GM19455 (cell line): ENCODE data around the gene SLC1A4.
"Not testable (repeated sequence)": the region's sequence is repeated elsewhere in the genome, so short reads cannot be mapped to it uniquely, and the experiment has no call there.

ENCODE experiments used
- ATAC-seq: cut with Tn5 transposase; IDR thresholded peaks from one replicate; pipeline ENCODE4 v1.9.1; 2021; ENCODE audit not compliant: unreplicated experiment

Gene SLC1A4

DNA sequence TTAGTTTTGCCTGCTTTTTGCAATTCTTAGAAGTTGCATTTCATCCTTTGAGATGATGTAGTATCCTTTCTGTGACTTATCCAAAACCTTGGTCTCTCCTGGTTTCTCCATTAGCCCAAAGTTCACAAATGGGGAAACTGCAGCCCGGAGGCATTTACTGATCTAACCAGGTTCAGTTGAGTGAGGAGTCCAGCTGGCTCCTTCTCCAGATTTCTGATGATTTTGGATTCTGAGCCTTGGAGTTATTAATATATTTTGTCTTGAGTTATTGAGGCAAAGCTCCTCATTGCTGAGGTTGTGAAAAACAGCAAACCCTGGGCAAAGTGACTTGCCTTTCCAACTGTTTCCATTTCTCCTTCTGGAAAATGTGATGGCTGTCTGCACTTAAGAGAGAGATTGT is 1.7 kb downstream of the SLC1A4 start:
- no peak for ATAC-seq

DNA sequence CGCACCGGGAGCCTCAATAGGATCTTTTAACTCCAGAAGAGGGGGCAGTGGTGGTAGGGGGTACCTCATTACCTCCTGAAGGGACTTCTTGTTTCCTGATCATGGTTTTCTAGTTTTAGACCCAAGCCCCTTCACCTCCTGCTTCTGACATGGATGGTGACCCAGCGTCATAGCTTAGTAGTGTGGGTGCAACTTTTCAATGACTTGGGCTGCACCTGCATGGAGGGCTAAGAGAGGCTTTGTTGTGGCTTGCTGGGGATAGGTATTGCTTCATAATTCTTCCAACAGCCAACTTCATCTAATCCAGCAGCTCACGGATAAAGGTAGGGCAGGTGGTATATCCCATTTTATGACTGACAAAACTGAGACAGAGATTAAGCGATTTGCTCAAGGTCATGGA is 3.0 kb downstream of the SLC1A4 start:
- ATAC-seq = no peak

DNA sequence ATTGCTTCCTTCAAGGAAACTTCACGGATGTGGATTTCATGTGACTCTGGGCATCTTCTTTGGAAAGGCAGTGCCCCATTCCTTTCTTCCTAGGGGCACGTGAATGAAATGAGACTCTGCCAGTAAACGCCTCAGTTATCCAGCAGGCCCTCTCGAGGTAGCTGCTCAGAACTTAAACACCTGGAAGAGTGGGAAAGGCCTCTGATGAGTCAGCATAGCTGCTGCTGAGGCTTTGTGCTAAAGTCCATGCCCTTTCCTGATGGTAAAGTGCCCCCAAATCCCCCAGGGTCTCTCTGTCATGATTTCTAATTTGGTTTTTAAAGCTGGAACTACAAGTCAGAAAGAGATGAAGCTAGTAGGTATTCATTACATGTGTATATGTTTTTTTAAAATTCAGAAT is 3.8 kb downstream of the SLC1A4 start:
- no peak for ATAC-seq

- ATAC-seq = no peak
These were observed 5.8 kb downstream of the SLC1A4 start for GRCh38 chr2:64995041-64995440.

DNA sequence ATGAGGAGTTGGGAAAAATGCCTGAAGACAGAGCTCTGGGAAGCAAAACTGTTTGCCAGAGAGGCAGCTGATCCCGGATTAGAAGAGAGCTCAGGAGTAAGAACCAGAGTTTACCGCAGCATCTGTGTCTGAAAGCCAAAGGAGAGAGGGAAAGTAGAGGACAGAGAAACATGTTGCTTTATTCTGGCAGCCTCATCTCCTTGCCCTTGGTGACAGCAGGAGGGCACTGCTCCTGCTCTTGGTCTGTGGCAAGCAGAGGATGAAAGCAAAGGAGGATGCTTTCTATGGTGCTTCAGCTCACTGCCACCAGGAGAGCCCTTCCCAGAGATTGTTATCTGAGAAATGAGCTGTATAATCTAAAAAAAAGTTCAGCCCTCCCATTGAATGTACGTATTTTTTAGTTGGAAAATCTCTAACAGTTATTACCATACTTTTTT is 7.7 kb downstream of the SLC1A4 start:
- ATAC-seq = no peak

- ATAC-seq = no peak
These were observed 9.5 kb downstream of the SLC1A4 start for GRCh38 chr2:64998658-64999061.

DNA sequence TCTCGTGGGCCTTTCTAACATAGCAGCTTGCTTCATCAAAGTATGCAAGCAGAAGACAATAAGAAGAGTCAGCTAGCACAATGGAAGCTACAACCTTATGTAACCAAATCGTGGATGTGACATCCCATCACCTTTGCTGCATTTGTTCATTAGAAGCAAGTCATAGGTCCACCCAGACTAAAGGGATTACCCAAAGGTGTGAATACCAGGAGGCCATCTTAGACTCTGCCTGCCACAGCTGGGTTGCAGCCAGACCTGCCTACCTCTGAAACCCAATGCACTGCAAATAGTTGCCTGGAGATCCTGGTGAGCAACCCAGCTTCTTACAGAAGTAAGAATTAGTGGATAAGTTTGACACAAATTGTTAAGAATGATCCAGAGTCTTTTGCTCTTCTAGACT is 10.6 kb downstream of the SLC1A4 start:
- ATAC-seq = no peak

DNA sequence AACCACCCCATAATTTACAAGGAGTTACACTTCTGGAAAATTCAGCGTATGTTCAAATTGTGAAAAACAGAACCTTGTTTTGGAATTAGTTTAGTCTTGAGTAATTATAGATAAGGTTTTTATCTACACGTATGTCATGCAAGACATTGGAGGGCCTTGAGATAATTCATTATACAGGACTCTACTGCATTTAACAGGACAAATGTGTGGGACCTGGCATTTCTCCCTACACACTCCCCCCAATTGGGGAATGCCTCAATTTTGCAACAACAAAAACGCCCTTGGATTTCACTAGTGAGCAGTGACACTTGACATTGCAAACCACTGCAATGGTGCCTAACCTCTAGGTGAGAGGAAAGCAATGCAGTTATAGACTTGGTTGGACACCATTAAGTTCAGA is 11.4 kb downstream of the SLC1A4 start:
- no peak for ATAC-seq

DNA sequence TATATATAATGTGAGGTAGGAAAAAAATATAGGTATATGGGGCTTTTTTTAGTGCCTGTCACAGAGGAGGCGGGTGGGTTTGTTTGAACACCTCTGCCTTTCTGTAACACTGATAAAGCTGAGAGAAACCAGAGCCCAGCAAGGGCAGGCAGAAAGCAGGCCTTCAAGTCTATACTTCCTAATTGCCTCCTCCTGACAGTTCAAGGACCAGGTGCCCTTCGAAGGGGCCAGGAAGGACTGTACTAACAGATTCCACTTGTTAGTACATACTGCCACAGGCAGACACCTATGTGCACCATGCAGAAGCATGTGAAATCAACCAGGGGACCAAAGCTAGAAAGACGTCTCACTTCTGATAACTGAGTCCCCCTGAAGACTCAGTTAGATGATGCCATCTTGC is 13.8 kb downstream of the SLC1A4 start:
- ATAC-seq = no peak

GRCh38 chr2:65004232-65004631 is 15.0 kb downstream of the SLC1A4 start:
- ATAC-seq = not testable (repeated sequence)

DNA sequence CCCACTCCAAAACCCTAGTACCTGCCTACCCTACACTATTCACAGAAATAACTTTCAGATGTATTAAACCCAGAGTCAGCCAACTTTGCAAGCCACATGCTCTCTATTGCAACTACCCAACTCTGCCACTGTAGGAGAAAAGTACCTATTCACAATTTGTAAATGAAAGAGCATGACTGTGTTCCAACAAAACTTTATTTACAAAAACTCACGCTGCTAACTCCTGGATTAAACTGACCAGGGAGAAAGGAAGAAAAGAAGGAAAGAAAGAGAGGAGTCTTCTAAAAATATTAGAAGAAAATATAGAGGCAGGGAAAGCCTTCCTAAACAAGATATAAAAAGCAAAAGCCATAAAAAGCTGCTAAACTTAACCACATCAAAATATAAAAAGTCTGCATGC is 24.6 kb downstream of the SLC1A4 start:
- ATAC-seq = no peak

- no peak for ATAC-seq
These were observed 26.5 kb downstream of the SLC1A4 start for GRCh38 chr2:65015731-65016130.

GRCh38 chr2:65016789-65017188 is 27.6 kb downstream of the SLC1A4 start:
- ATAC-seq = no peak

GRCh38 chr2:65017335-65017734 is 28.1 kb downstream of the SLC1A4 start:
- no peak for ATAC-seq

DNA sequence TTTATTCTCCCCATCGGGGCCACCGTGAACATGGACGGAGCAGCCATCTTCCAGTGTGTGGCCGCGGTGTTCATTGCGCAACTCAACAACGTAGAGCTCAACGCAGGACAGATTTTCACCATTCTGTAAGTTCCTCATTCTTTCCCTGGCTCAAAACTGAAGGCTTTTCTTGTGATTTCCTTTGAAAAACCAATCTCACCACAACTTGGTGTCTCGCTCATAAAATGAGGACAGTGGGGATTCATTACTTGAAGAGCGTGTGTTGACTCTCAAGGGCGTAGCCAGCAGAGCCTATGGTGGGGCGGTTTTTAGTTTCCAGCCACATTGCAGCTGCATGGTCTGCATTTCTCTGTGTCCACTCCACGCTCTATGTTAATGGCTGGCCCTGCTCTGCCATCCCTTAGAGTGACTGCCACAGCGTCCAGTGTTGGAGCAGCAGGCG is 29.0 kb downstream of the SLC1A4 start:
- no peak for ATAC-seq

DNA sequence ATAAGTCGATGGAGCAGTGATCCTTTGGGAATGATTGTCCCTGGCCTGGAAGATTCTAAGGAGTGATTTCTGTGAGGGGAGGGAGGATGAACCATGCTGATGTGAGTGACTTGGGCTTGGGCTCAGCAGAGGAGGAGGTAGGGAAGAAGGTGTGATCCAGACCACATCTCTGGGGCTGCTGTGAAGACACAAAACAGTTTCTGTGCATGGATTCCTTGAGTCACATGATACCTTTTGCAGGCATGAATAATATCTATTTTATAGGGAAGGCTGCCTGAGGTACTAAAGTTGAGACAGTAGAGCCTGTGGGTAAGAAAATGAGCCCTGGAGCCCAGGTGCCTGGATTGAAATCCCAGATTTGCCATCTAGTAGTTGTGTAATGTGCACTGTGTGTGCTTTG is 29.8 kb downstream of the SLC1A4 start:
- no peak for ATAC-seq

DNA sequence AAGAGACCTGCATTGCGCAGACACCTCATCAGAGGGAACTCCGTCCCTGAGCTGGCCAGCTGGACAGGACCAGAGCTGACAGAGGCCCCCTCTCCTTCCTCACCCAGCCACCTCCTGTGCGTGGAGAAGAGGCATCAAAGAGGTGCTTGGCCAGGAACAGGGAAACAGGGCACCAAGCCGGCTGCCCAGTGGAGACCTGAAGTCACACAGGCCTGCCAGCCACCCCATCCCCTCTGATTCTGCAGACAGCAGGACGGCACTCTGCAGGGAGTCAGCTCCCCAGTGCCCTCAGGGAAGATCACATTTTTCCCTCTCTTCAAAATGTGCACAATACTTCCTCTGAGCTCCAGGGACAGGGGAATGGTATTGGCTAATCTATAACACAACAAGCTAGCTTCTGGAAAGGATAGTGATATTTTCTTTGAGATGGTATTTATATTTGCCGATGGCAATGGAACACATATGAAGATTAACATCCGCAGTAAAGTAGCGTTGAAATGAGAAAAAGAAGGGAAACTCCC is 30.5 kb downstream of the SLC1A4 start:
- no peak for ATAC-seq

- ATAC-seq = not testable (repeated sequence)
These were observed 31.1 kb downstream of the SLC1A4 start for GRCh38 chr2:65020251-65020650.

- no peak for ATAC-seq
These were observed 31.8 kb downstream of the SLC1A4 start for GRCh38 chr2:65020943-65021528.

- no peak for ATAC-seq
These were observed 32.5 kb downstream of the SLC1A4 start for GRCh38 chr2:65021709-65022108.

DNA sequence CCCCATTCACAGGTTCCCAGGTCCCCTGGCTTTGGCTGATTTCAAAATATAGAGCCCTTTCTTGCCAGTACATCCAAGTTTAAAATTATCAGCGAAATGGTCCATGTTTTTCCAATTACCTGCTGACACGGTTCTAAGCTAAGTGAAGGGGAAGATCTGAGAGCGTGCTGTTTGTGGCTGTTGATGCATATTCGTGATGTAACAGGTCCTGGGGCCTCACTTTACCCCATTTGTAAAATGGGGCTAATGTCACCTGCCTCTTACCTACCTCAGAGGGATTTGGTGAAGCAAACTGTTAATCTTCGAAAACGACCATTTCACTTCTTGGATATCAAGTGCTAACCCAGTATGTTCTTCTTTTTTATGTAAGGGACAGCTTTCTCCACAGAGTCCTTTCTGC is 33.0 kb downstream of the SLC1A4 start:
- no peak for ATAC-seq

DNA sequence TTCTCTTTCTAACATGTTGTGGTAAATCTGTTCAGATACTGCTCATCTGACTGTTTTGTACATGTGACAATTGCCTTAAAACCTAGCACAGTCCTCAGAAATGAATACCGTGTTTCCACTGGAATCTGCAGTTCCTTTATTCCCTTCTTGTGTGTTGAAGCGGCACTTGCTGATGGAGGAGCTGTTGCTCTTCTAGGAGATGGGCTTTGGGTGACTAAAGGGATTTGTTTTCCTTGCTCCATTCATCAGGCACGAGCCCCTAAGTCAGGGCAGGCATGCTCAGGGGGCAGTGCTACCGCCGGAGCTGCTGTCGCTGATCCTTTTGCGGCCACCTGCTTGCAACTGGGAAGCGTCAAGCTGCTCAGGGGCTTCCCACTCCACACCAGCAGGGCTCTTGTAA is 34.5 kb downstream of the SLC1A4 start:
- ATAC-seq = no peak

DNA sequence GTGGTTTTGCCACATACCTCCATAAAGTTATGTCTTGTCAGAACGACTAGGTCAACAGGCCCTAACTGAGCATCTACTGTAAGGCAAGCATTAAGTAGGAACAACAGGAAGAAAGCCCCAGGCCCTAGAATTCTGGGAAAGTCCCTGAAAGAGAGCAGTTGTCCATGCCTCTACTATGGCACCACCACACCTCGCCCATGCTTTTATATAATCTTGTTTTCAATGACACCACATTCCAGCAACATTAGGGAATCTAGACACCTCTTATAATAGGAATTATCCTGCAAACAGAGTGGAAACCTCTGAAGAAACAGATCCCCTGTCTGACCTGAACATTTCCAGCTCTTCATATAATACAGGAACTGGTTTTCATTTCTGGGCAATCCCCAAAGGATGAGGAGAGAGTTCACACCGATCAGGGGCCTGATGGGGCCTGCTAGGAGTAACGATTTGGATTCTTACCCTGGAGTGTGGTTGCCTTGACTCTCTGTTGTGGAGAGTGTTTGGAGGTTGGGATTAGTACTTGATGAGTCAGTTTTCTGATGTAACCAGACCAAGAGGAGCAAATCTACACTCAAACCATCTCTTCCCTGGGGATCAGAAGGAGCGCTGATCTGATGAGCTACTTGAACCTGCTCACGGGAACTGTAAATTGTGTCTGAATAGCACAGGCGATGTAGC is 35.1 kb downstream of the SLC1A4 start:
- ATAC-seq = no peak
